Fibroblast of peridontal ligament (primary cell): ENCODE data around the gene KNSTRN.

Source experiments
- DNase-seq: peaks from one replicate; pipeline ENCODE4 v3.0.0-alpha.2; 2010; ENCODE audit errors: extremely low read depth

KNSTRN gene

DNA sequence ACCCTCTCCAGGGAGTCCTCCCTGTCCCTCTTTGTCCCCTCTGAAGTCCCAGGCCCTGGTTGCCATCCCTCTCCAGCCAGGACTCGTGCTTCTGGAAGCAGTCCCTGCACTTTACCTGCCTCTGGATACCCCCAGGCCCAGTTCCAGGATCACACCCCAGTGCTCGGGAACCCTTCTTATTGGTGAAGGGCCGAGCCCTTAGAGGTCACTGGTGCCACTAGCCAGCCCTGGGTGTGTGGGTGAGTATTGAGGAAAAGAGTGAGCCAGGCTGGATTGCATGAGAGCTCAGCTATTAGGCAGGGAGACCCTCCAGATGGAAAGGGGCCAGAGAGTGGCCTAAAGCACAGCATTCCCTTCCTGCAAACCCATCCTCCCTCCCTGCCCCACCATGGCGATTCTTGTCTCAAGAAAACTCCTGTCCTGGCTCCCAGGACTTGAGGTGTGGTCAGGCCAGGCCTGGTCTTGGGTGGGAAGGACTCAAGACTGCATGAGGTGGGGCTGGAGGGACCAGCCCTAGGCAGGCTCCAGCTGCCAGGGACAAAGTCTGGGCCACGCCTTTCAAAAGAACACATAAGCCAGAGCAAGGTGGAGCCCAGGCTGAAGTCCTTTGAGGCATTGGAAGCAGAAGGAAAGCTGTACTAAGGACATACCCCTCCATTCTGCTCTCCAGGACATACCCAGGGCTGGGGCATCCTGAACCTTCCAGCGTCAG lies 36.5 kb upstream of the KNSTRN start:
- DNase-seq = no peak

DNA sequence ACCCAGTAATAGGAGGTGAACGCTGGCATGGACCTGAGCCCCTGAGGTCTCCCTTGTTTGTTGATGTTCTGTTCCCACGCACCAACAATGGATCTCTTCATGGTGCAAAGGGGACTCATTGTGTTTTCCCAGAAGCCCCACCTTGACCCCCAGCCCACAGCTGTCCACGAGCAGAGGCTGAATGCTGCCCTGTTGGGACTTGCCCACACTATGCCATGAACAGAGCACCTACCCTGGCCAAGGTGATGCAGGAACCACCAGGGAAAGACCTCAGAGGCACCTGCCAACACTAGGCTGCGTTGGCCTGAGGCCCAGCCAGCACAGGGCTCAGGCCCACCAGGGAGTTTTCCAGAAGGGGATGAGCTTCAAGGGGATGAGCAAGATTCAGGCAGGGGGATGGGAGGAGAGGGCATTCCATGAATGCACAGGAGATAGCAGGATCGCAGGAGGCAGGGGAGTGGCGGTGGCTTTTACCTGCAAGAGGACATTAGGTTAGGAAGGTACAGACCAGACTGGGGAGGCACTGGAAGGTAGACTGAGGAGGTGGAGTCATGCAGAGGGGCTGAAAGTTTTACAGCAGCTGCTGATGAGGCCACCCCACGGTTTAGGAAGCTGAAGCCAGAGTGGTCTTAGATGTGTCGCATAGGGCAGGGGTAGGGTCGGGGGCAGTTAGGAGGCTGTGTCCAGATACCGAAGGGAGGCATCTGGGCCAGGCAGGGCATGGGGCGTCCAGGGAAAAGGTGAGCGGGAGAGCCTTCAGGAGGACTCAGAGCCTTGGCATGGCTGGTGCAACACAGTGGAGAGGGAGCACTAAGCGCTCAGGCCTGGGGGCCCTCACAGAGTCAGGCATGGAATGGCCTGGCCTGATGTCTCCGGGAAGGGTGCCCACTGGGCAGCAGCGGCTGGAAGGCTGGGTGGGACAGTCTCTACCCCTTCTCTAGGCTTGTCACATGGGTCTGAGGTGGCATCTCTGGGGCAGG lies 35.7 kb upstream of the KNSTRN start:
- DNase-seq = no peak

- no peak for DNase-seq
Observed at GRCh38 chr15:40347559-40348473, 34.7 kb upstream of the KNSTRN start.

GRCh38 chr15:40348474-40348870 lies 34.0 kb upstream of the KNSTRN start:
- DNase-seq = no peak

DNA sequence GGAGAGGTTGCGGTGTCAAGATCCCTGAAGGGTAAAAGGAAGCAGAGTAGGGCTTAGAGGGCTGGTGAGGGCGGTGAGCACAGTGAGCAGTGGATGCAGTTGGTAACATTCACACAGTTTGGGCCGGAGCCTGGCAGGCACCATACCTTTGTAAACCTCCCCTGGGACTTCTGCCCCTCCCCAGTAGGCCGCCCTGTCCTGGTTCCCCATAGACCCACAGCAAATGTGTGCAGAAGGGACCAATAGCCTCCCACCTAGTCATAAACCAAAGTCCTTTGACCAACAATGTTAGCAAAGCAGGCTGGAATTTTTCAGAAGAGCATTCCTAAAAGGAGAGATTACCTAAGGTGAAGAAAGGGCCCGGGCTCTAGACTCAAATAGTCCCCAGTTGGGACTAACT lies 33.4 kb upstream of the KNSTRN start:
- no peak for DNase-seq

GRCh38 chr15:40352281-40352901 lies 30.1 kb upstream of the KNSTRN start:
- DNase-seq = no peak

DNA sequence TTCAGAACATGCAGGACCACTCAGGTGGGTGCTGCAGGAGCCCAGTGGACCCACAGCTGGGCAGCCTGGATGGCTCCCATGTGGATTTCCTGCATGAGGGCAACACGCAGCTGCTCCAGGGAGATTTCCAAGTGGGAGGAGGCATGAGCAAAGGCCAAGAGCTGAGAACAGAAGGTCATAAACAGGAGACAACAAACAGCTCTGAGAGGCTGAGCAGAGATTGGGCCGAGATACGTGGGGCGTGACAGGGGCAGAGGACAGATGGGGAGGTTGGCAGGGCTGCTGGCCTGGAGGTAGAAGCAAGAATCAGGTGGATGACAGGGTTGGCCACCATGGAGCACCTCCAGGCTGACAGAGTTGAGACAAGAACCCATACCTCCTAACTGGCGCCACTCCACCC lies 28.8 kb upstream of the KNSTRN start:
- no peak for DNase-seq

DNA sequence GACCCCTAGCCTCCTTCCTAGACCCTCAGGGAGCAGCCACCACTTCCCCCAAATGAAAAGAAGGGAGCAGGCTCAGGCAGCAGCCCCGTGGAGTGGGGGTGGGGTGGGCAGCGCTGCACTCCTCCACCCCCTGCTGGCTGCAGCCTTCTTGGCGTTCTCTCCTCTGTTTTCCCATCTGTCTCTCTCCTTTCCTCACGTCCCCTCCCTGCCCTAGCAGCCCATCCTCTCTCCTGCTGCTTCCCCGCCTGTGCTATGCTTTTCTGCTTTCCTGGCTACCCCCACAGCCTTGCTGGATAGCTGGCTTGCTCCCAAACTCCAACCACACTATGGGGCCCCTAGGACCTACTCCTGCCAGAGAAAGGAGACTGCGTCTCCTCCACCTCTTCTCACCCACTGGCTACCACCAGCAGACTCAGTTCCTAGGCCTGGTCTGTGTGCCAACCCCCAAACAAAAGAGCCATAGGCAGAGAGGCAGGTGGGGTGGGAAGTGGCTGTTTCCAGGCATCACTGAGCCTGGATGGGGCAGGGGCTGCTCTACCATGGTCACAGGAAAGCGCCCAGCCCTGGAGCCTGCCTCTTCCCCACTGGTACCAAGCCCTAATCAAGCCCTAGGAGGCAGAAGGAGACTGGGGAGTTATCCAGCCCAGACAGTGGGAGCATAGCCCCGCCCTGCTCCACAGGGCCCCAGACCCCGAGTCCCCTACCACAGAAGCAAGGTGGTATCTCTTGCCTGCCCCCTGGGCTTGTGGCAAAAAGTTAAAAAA lies 27.9 kb upstream of the KNSTRN start:
- DNase-seq = peak; percentile 36

GRCh38 chr15:40355976-40356585 lies 26.4 kb upstream of the KNSTRN start:
- DNase-seq = no peak

DNA sequence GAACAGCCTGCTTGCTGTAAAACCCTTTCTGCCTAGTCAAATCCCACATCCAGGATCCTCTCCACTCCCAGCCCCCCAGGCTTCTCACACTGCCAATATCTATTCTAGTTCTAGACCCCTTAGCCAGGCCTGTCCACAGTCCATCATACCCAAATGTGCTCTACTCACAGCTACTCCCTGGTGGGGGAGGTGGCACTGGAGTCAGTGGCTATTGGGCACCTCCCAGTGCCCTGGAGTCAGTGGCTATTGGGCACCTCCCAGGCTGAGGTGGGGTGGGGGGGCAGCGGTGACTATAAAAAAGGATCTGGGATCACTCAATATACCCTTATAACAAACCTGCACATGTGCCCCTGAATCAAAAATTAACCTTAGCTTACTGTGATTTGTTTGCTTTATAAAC lies 25.3 kb upstream of the KNSTRN start:
- DNase-seq = no peak

DNA sequence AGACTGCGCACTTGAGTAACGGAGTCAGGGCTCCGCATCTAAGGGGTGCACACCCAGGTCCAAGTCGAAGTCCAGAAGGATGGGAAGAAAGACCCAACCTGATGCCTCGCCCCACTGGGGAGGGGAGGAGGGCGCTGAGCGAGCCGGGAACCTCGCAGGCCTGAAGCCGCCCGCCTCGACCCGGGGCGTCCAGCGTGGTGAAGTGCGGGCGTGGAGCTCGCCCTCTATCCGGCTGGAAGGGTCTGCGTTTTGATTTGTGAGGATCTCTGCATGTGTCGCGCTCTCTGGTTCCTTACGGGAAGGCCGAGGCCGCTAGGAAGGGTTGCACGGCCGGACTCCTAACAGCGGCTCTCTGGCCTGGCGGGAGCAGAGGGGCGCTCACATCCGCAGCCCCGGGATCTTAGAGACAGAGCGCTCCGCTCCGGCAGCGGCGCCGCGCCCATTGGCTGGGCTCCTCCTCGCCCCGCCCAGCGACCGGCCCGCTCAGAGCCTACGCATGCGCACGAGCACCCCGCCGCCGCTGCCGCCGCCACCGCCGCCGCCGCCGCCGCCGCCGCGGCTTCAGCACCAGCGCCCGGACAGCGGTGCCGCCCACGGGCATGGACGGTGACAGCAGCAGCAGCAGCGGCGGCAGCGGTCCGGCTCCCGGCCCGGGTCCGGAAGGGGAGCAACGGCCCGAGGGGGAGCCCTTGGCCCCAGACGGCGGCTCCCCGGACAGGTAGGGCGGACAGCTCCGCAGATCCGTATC lies 24.6 kb upstream of the KNSTRN start, which contains the start of gene DISP2:
TSS of gene DISP2 (plus strand) at position 497 of the 748 bp plus-strand sequence. CDS start at position 600, 103 bp downstream.
- peak; percentile 67 for DNase-seq

GRCh38 chr15:40358471-40359353 lies 23.8 kb upstream of the KNSTRN start:
- DNase-seq = no peak

DNA sequence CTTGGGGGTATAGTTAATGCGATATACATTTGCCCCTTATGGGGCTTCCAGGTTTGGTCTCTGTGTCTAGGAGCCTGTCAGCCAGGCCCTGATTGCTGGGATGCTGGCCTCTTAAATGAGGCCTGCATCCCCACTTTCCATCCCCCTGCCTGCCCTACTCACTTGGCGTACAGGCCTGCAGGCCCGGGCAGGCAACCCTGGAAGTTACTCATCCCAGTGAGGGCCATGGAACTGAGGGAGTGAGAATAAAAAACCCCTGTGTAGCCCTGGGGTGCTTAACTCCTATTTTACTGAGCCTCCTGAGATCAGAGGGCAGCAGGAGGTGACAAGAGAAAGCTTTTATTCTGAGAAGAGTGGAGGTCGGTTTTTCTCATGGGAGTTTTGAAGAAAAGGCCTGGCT lies 22.5 kb upstream of the KNSTRN start:
- DNase-seq = no peak

- DNase-seq = no peak
Observed at GRCh38 chr15:40361640-40362039, 20.9 kb upstream of the KNSTRN start.

DNA sequence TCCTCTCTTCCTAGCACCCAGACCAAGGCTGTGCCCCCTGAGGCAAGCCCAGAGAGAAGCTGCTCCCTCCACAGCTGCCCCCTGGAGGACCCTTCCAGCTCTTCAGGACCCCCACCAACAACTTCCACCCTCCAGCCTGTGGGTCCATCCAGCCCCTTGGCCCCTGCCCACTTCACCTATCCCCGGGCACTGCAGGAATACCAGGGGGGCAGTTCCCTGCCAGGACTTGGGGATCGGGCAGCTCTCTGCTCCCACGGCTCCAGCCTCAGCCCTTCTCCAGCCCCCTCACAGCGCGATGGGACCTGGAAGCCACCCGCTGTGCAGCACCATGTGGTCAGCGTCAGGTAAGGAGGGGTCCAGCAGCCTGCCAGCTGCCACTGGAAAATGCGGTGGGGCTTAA lies 18.9 kb upstream of the KNSTRN start:
- no peak for DNase-seq

GRCh38 chr15:40364251-40364650 lies 18.3 kb upstream of the KNSTRN start:
- DNase-seq = no peak

DNA sequence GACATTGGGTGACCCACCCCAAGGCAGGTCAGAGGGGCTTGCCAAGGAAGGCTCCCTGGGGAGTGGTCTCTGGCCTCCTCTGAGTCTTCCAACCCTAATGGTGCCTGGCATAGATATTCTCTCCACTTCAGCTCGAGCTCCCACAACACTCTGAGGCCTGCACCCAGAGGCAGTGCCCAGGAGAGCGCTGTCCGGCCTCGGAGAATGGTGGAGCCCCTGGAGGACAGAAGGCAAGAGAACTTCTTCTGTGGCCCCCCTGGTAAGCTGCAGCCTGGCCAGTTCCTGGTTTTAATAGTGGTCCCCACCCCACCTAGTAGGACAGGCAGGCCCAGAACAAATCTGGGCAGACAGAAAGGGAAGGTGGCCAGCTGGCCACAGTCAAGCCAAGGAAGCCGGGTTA lies 17.5 kb upstream of the KNSTRN start:
- no peak for DNase-seq
